A549 treated with RU486 at 1 μM for 4 hours (cell line): ENCODE measurements around the gene BHMT2. TPM values are rescaled to one million over a fixed set of nuclear protein-coding genes. Genes with fewer than 3 reads are reported as not detected.

Experiments used
- total RNA-seq: library from RNA; stranded (reverse); fragments of 200-300 nt; extraction: Qiagen RNA extraction; gene quantifications from 5 replicates; pipeline ENCODE4 v1.2.3, GENCODE V29; 2022; ENCODE audit warnings: low read depth

BHMT2 gene
- total RNA-seq = 0.15 TPM in 1 of 5 replicates, not detected in the others

GRCh38 chr5:79069488-79070349, at the start of gene BHMT2, which contains the start of gene DMGDH:
Gene BHMT2 (plus strand): TSS chr5:79069767. CDS start chr5:79069783, 16 bp downstream.
Gene DMGDH (minus strand): TSS chr5:79069674. CDS start chr5:79069620, 54 bp downstream.

GRCh38 chr5:79111387-79111959, 41.9 kb downstream of the BHMT2 start, which contains the start of gene BHMT:
Gene BHMT (plus strand): TSS chr5:79111809. CDS start chr5:79111886, 77 bp downstream.

Other genes with a start within 250 kb of the BHMT2 start
- gene ARSB, start 84.5 kb upstream of the BHMT2 start, total RNA-seq = 7.7 to 9.1 TPM (median 8.8 TPM) in 5 replicates
- gene DMGDH, start 93 bp upstream of the BHMT2 start, total RNA-seq = not detected in 5 replicates
- 0.05 TPM in 1 of 5 replicates, not detected in the others for gene BHMT, start 42.0 kb downstream of the BHMT2 start, total RNA-seq
- gene JMY, start 166.4 kb downstream of the BHMT2 start, total RNA-seq = 1.7 to 3.8 TPM (median 3.5 TPM) in 5 replicates